SK-N-SH treated with all-trans-retinoic acid at 6 μM for 48 hours (cell line): ENCODE data around the gene SLC12A9.

Source experiments
- ATAC-seq: fragments of 200-7000 bp; cut with Tn5 transposase; 3 replicates; pipeline ENCODE4 v1.9.1; 2020; ENCODE audit warnings: mild to moderate bottlenecking, moderate library complexity
- ARNTL ChIP-seq: fragments of 450-650 bp; formaldehyde crosslinking; IDR thresholded peaks from 2 replicates; pipeline ENCODE4 v1.5.0; 2020; ENCODE audit warnings: low read depth, mild to moderate bottlenecking, moderate library complexity, borderline replicate concordance
- BACH2 ChIP-seq: fragments of 250-450 bp; sonication (Bioruptor Pico); IDR thresholded peaks from 2 replicates; pipeline ENCODE4 v1.9.0; 2021; ENCODE audit warnings: mild to moderate bottlenecking, borderline replicate concordance
- CREB5 ChIP-seq: fragments of 250-450 bp; sonication (Bioruptor Pico); IDR thresholded peaks from 2 replicates; pipeline ENCODE4 v1.5.1; 2020; ENCODE audit warnings: low read depth, mild to moderate bottlenecking, moderate library complexity
- CSDC2 ChIP-seq: fragments of 250-450 bp; sonication (Bioruptor Pico); IDR thresholded peaks from 2 replicates; pipeline ENCODE4 v1.5.0; 2020; ENCODE audit warnings: mild to moderate bottlenecking, moderate library complexity
- ESRRG ChIP-seq: fragments of 250-450 bp; sonication (Bioruptor Pico); IDR thresholded peaks from 2 replicates; pipeline ENCODE4 v1.6.1; 2021; ENCODE audit warnings: mild to moderate bottlenecking
- GLIS3 ChIP-seq: fragments of 250-450 bp; sonication (Bioruptor Pico); IDR thresholded peaks from 2 replicates; pipeline ENCODE4 v1.5.0; 2020; ENCODE audit warnings: mild to moderate bottlenecking, moderate library complexity
- ISL1 ChIP-seq: fragments of 250-450 bp; sonication (Bioruptor Pico); IDR thresholded peaks from 2 replicates; pipeline ENCODE4 v2.1.2; 2022; ENCODE audit warnings: mild to moderate bottlenecking, moderate library complexity
- OSR1 ChIP-seq: fragments of 250-450 bp; sonication (Bioruptor Pico); IDR thresholded peaks from 2 replicates; pipeline ENCODE4 v1.8.0; 2022; ENCODE audit warnings: moderate library complexity, mild to moderate bottlenecking, inconsistent platforms
- PATZ1 ChIP-seq: fragments of 250-450 bp; sonication (Bioruptor Pico); IDR thresholded peaks from 2 replicates; pipeline ENCODE4 v1.8.0; 2020; ENCODE audit warnings: mild to moderate bottlenecking, moderate library complexity, borderline replicate concordance
- POU6F1 ChIP-seq: fragments of 250-450 bp; sonication (Bioruptor Pico); IDR thresholded peaks from 2 replicates; pipeline ENCODE4 v1.8.0; 2021; ENCODE audit warnings: low read depth, mild to moderate bottlenecking, moderate library complexity, borderline replicate concordance
- PPARA ChIP-seq: fragments of 250-450 bp; sonication (Bioruptor Pico); IDR thresholded peaks from 2 replicates; pipeline ENCODE4 v1.5.0; 2020; ENCODE audit warnings: mild to moderate bottlenecking, borderline replicate concordance
- SNAI2 ChIP-seq: fragments of 250-450 bp; sonication (Bioruptor Pico); IDR thresholded peaks from 2 replicates; pipeline ENCODE4 v1.5.0; 2020; ENCODE audit warnings: mild to moderate bottlenecking, moderate library complexity
- TCF4 ChIP-seq: fragments of 250-450 bp; sonication (Bioruptor Pico); IDR thresholded peaks from 2 replicates; pipeline ENCODE4 v1.8.0; 2021; ENCODE audit warnings: mild to moderate bottlenecking, moderate library complexity, borderline replicate concordance
- TOX ChIP-seq: fragments of 250-450 bp; sonication (Bioruptor Pico); IDR thresholded peaks from 2 replicates; pipeline ENCODE4 v1.8.0; 2021; ENCODE audit warnings: mild to moderate bottlenecking, moderate library complexity, borderline replicate concordance
- TSHZ2 ChIP-seq: fragments of 250-450 bp; sonication (Bioruptor Pico); IDR thresholded peaks from 2 replicates; pipeline ENCODE4 v1.5.0; 2020; ENCODE audit warnings: mild to moderate bottlenecking, moderate library complexity
- ZC3H10 ChIP-seq: fragments of 250-450 bp; sonication (Bioruptor Pico); IDR thresholded peaks from 2 replicates; pipeline ENCODE4 v1.5.1; 2021; ENCODE audit warnings: mild to moderate bottlenecking, moderate library complexity
- ZFP3 ChIP-seq: fragments of 250-450 bp; sonication (Bioruptor Pico); IDR thresholded peaks from 2 replicates; pipeline ENCODE4 v1.5.0; 2020; ENCODE audit warnings: mild to moderate bottlenecking, moderate library complexity
- ZFP30 ChIP-seq: fragments of 450-650 bp; formaldehyde crosslinking; IDR thresholded peaks from 2 replicates; pipeline ENCODE4 v1.5.0; 2022; ENCODE audit warnings: mild to moderate bottlenecking, moderate library complexity
- ZNF565 ChIP-seq: fragments of 450-650 bp; formaldehyde crosslinking; conservative IDR thresholded peaks from 2 replicates; pipeline ENCODE4 v1.5.0; 2020; ENCODE audit warnings: low read depth, mild to moderate bottlenecking, moderate library complexity
- ZNF70 ChIP-seq: fragments of 450-650 bp; formaldehyde crosslinking; IDR thresholded peaks from 2 replicates; pipeline ENCODE4 v1.5.0; 2020; ENCODE audit warnings: mild to moderate bottlenecking, moderate library complexity
- ZNF8 ChIP-seq: fragments of 450-650 bp; formaldehyde crosslinking; IDR thresholded peaks from 2 replicates; pipeline ENCODE4 v1.5.0; 2020; ENCODE audit warnings: mild to moderate bottlenecking, moderate library complexity

SLC12A9 gene

DNA sequence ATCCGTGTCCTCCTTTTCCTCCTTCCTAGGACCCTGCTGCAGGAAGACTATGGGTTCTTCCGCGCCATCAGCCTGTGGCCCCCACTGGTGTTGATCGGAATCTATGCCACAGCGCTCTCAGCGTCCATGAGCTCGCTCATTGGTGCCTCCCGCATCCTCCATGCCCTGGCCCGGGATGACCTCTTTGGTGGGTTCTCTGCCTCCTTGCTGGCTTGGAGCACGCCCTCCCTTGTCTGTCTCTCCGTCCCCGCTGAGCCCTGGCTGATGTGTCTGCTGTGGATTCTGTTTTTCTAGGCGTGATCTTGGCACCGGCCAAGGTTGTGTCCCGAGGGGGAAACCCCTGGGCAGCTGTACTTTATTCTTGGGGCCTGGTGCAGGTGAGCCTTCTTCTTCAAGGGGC, 7.3 kb downstream of the SLC12A9 start:
- TF ChIP-seq BACH2 (CRISPR knock-in tag) (no peak), CSDC2 (CRISPR knock-in tag) (no peak), CREB5 (CRISPR knock-in tag) (no peak), TSHZ2 (CRISPR knock-in tag) (no peak), ZC3H10 (CRISPR knock-in tag) (no peak), SNAI2 (CRISPR knock-in tag) (no peak), GLIS3 (CRISPR knock-in tag) (no peak)
- ATAC-seq = no peak

GRCh38 chr7:100860702-100861615, 8.4 kb downstream of the SLC12A9 start:
- ATAC-seq = no peak
- TF ChIP-seq POU6F1 (CRISPR knock-in tag) = no peak
- TF ChIP-seq PATZ1 (CRISPR knock-in tag) = no peak
- no peak for TF ChIP-seq ZNF565 (CRISPR knock-in tag)
- TF ChIP-seq ISL1 (CRISPR knock-in tag) = no peak
- no peak for TF ChIP-seq CSDC2 (CRISPR knock-in tag)
- no peak for TF ChIP-seq ZC3H10 (CRISPR knock-in tag)
- no peak for TF ChIP-seq ZFP3 (CRISPR knock-in tag)
- no peak for TF ChIP-seq ESRRG (CRISPR knock-in tag)
- TF ChIP-seq BACH2 (CRISPR knock-in tag) = no peak
- TF ChIP-seq PPARA (CRISPR knock-in tag) = no peak
- TF ChIP-seq, all 23 proteins: peak for 0

GRCh38 chr7:100861616-100861985, 9.1 kb downstream of the SLC12A9 start:
- TF ChIP-seq POU6F1 (CRISPR knock-in tag) (no peak), TOX (CRISPR knock-in tag) (no peak), TCF4 (CRISPR knock-in tag) (no peak), TSHZ2 (CRISPR knock-in tag) (no peak), ZFP3 (CRISPR knock-in tag) (no peak), ARNTL (CRISPR knock-in tag) (no peak), BACH2 (CRISPR knock-in tag) (no peak), ZNF70 (CRISPR knock-in tag) (no peak), PPARA (CRISPR knock-in tag) (no peak), CSDC2 (CRISPR knock-in tag) (no peak), ZFP30 (no peak), CREB5 (CRISPR knock-in tag) (no peak), ZNF8 (CRISPR knock-in tag) (no peak), OSR1 (no peak)
- TF ChIP-seq, all 23 proteins: peak for 0
- ATAC-seq = no peak
